22Rv1 (cell line): ENCODE results near the gene GIMD1.

Source experiments
- H3K27ac ChIP-seq: fragments of 450-650 bp; 2 replicates; pipeline ENCODE4 v1.5.1; 2017
- CTCF ChIP-seq: fragments of 450-650 bp; IDR thresholded peaks from 2 replicates; pipeline ENCODE4 v1.5.1; 2017; ENCODE audit warnings: mild to moderate bottlenecking
- ZFX ChIP-seq: fragments of 450-650 bp; IDR thresholded peaks from 2 replicates; pipeline ENCODE4 v1.6.1; 2017; ENCODE audit warnings: antibody characterized with exemption, borderline replicate concordance

Gene GIMD1

DNA sequence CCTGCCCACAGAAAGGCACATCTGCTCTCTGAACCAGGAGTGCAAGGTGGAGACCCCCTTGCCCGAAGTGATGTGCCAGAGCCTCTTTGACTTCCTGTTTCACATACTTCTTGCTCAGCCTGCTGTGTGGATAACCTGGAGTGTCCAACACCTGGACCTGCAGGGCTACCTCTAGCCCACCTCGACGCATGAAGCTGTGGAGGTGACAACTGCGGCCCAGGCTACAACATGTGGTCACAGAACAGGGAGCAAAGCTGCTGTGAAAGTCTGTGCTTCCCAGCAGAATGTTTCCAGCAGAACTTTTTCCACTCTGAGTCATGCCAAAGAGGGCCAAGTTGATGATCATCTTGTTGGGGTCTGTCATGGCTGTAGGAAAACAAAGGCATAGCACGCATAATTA, 1.5 kb downstream of the GIMD1 start:
- TF ChIP-seq CTCF (no peak), ZFX (no peak)
- H3K27ac ChIP-seq: no peak overlapping the region

- TF ChIP-seq CTCF: no peak
- no peak for TF ChIP-seq ZFX
- H3K27ac ChIP-seq: no peak overlapping the region
Observed at GRCh38 chr4:106366026-106366425, 2.6 kb downstream of the GIMD1 start.

GRCh38 chr4:106365613-106366012, 3.0 kb downstream of the GIMD1 start:
- TF ChIP-seq ZFX (no peak), CTCF (no peak)
- no peak overlapping the region for H3K27ac ChIP-seq

- no peak for TF ChIP-seq ZFX
- no peak for TF ChIP-seq CTCF
- H3K27ac ChIP-seq: no peak overlapping the region
Observed at GRCh38 chr4:106364282-106364681, 4.3 kb downstream of the GIMD1 start.

GRCh38 chr4:106362086-106362825, 6.3 kb downstream of the GIMD1 start:
- TF ChIP-seq ZFX: no peak
- no peak for TF ChIP-seq CTCF
- H3K27ac ChIP-seq: no peak overlapping the region

- no peak for TF ChIP-seq ZFX
- no peak for TF ChIP-seq CTCF
- H3K27ac ChIP-seq: no peak overlapping the region
Observed at GRCh38 chr4:106358899-106359298, 9.7 kb downstream of the GIMD1 start.

GRCh38 chr4:106355193-106355592, 13.4 kb downstream of the GIMD1 start:
- no peak for TF ChIP-seq CTCF
- TF ChIP-seq ZFX: no peak
- H3K27ac ChIP-seq: no peak overlapping the region
